ENCODE results near the gene CDH4.

The CDH4 gene

GRCh38 chr20:61604549-61604948, 352.5 kb downstream of the CDH4 start:
- no peak for DNase-seq (ENCODE audit: low spot score)
- no peak for TF ChIP-seq CTCF (IDR thresholded peaks at IDR 0.05; ENCODE audit: extremely low read depth, missing control alignments)

DNA sequence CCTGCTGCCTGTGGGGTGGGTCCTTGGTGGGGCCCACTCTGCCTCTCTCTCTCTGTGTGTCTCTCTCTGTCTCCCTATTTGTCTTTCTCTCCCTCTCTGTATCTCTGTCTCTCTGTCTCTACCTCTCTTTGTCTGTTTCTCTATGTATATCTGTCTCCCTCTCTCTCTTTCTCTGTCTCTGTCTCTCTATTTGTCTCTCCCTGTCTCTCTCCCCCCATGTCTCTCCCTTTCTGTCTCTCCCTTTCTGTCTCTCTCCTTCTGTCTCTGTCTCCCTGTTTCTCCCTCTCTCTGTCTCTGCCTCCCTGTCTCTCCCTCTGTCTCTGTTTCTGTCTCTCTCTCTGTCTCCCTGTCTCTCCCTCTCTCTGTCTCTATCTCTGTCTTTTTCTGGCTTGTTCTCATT, 353.2 kb downstream of the CDH4 start:
- no peak for DNase-seq (ENCODE audit: low spot score)
- TF ChIP-seq CTCF (IDR thresholded peaks at IDR 0.05; ENCODE audit: extremely low read depth, missing control alignments), result no peak

DNA sequence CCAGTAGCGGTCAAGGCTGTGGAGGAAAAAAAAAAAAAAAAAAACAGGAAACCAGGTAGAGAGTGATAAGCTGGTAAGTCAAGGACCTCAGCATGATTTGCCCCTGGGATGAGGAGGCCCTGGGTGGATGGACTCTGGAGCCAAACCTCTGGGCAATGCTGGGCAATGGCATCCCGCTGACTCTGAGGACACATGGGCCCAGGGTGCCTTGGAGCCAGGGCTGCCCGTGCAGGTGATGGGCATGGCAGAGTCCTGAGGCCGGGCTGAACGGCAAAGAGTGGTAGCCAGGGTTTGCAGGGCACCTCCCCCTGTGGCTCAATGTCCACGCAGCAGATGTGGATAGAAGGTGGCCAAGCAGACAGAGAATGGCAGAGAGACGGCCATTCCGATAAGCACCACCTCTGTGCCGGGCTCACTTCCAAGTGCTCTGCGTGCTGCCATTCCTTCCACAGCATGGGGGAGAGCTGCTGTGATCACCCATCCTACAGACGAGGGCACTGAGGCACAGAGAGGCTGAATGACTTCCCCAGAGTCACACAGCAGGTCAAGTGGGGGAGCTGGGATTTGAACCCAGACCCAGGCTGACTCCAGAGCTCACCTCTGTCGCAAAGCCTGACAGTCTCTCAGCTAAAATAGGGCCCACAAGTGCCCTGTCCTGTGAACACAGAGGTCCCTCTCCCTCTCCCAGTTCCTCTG, 353.9 kb downstream of the CDH4 start:
- no peak for DNase-seq (ENCODE audit: low spot score)
- no peak for TF ChIP-seq CTCF (IDR thresholded peaks at IDR 0.05; ENCODE audit: extremely low read depth, missing control alignments)

GRCh38 chr20:61608275-61609085, 356.4 kb downstream of the CDH4 start:
- TF ChIP-seq CTCF (IDR thresholded peaks at IDR 0.05; ENCODE audit: extremely low read depth, missing control alignments), result no peak
- DNase-seq (ENCODE audit: low spot score), result no peak

DNA sequence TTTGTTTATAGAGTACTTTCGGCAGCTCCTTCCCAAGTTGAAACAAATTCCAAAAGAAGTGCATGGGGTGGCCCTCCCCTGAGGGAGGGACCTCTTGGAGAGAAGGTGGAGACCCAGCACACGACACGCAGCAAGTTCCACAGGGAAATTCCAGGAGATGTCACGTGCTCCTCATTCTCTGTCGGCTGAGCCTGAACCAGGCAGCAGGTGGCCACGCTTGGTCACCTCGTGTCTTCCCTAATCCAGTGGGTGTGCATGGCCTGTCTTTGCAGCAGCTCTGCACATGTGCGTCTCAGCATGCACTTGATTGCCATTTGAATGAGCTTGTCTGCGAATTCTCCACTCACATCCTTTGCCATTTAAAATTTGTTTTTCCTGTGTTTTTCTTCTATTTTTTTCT, 357.4 kb downstream of the CDH4 start:
- no peak for TF ChIP-seq CTCF (IDR thresholded peaks at IDR 0.05; ENCODE audit: extremely low read depth, missing control alignments)
- DNase-seq (ENCODE audit: low spot score), result no peak

DNA sequence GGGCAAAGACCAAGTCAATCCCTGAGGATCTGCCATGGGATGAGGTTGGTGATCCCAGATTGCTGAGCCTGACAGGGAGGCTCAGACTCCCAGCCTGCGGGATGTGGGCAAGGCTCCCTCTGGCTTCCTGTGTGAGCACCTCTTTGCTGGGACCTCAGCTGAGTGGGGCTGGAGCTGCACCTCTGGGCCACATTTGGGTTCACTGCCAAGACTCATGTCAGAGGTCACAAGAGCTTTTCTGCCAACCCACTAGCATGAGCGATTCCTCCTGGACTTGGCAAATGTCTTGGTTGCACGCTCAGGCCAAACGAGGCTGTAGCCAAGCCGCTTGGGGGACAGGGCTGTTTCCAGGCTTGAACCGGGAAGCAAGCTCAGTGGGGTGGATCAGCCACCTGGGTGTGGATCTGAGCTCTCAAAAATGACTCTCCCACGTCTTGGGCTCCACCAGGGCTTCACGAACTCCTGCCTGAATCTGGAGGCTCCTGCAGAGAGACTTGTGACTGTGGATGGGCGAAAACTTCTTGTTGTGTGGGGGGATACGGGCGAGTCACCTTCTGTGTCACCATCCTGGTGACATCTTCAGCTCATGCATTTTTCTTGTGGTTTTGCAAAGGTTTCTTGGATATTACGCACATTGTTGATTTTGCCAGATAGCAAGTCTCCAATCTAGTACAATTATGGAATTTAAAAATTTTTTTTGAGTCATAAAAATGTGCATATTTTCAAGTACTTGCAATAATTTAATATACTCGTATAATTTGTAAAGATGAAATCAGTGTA, 359.5 kb downstream of the CDH4 start:
- no peak for TF ChIP-seq CTCF (IDR thresholded peaks at IDR 0.05; ENCODE audit: extremely low read depth, missing control alignments)
- DNase-seq (ENCODE audit: low spot score), result no peak

Data from GM20000 (cell line).